MV-4-11 (cell line): ENCODE results near the gene TAF8.

Source experiments
- DNase-seq: peaks from one replicate; lab custom pipeline; 2025; lab: John Stamatoyannopoulos, UW

Gene TAF8

GRCh38 chr6:42095776-42096541 is 45.6 kb downstream of the TAF8 start:
- no peak for DNase-seq

DNA sequence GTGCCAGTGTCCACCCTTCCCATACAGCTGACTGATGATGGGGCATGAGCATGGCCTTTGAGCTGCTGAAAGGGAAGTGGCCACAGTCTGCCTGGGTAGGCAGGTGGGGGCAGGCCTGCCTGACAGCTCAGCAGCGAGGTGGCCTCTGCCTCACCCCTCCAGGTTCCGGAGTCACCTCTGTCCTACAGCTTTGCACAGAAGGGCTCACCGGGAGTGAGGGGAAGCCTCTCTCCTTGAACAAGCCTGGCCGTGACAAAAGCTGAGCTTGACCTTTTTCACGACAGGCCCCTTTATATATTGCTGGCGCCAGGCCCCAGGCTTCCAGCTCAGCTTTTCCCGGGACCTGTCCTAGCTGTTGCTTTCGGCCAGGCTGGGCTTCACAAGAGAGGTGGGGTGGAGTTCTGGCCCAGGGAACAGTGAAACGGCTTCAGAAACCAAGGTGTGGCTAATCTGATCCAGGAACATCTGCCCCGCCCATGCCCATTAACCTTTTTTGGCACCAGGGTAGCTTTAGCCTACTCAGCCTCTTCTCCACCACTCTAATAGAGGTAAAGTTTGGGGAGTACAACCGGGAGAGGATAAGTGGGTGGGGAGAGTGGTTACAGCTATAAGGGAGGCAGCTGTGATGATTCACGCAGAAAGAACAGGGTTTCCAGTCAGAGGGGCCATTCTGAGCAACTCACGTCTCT is 49.2 kb downstream of the TAF8 start:
- DNase-seq = no peak

- no peak for DNase-seq
Measured at GRCh38 chr6:42100029-42100901, 49.9 kb downstream of the TAF8 start.

DNA sequence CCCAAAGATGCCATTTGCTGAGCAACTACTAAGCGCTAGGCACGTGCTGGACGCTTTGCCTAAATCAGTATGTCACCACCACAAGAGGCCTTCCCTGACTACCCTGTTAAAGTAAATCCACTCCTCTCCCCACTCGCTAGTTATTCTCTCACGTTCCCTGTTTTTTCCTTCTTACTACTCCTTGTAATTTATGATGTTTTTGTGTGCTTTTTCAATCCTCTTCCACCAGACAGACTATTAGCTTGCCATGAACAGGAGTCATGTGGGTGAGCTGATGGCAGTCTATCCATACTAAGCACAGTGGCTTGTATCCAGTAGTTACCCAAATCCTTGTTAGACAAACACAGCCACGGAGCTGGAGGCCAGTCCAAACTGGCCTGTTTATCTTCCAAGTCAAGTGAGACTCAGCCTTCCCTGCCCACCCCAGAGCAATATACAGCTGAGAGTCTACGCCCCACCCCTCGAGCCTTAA is 50.9 kb downstream of the TAF8 start:
- DNase-seq = no peak

DNA sequence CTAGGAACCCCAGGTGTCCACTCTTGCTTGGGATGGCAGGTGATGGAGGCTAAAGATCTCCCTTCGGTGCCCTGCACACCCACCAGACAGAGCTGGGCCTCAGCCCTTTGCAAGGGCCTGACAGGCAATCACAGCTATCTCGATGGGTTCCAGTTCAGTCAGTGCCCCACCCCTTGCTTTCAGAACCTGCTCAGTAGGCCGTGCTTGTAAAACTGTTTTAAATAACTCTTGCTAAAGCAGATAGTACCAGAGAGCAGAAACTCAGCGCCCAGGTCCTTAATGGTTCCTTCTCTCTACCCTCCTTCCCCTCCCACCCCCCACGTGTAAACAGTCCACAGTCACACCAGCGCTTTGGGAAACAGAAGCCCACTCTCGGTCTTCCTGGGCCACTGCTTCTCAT is 52.9 kb downstream of the TAF8 start:
- DNase-seq = no peak

- DNase-seq = no peak
Measured at GRCh38 chr6:42103753-42104094, 53.4 kb downstream of the TAF8 start.

DNA sequence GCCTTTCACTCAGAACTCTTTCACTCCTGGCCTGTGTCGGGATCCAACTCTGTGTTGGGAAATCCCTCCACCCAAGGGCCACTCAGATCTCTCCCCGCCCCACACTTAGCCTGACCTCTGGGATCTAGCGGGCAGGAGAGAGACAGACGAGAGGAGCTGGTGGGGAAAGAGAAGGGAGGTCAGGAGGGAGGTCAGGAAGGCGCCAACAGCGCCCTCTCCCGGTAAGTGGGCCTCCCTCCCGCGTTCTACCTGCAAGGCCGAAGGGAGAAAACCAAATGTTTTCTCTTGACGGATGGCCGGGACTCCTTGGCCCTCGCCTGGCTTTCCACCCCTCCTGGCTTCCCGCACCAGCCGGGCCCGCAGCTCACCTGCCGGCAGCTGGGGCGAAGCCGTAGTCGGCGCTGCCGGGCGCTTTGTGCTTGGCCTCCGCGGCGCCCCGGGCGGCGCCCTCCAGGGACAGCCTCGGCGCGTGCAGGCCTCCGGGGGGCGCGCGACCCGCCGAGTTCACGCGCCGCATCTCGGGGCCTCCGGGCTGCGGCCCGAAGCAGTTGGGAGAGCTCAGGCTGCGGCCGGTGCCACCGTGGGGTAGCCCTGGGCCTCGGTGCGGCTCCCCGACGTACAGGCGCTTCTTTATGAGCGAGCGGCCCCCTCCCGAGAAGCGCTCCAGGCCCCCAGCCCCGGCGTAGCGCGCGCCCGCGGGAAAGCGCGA is 53.9 kb downstream of the TAF8 start:
- peak; percentile 55 for DNase-seq

DNA sequence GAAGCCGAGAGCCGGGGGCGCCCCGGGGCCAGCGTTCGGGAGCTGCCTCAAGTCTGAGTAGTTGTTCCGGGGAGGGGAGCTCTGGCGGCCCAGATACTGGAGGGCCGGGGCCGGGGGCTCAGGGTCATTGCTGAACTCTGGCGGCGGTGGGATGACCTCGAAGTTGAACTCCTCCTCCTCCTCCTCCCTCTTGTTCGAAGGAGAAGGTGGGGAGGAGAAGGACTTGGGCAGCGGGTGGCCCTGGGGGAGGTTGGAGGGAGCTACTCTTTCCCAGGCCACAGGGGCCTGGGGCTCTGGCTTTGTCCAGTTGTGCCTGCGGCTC is 54.4 kb downstream of the TAF8 start:
- no peak for DNase-seq

GRCh38 chr6:42105156-42105648 is 54.9 kb downstream of the TAF8 start:
- no peak for DNase-seq

- no peak for DNase-seq
Measured at GRCh38 chr6:42105709-42106108, 55.4 kb downstream of the TAF8 start.

DNA sequence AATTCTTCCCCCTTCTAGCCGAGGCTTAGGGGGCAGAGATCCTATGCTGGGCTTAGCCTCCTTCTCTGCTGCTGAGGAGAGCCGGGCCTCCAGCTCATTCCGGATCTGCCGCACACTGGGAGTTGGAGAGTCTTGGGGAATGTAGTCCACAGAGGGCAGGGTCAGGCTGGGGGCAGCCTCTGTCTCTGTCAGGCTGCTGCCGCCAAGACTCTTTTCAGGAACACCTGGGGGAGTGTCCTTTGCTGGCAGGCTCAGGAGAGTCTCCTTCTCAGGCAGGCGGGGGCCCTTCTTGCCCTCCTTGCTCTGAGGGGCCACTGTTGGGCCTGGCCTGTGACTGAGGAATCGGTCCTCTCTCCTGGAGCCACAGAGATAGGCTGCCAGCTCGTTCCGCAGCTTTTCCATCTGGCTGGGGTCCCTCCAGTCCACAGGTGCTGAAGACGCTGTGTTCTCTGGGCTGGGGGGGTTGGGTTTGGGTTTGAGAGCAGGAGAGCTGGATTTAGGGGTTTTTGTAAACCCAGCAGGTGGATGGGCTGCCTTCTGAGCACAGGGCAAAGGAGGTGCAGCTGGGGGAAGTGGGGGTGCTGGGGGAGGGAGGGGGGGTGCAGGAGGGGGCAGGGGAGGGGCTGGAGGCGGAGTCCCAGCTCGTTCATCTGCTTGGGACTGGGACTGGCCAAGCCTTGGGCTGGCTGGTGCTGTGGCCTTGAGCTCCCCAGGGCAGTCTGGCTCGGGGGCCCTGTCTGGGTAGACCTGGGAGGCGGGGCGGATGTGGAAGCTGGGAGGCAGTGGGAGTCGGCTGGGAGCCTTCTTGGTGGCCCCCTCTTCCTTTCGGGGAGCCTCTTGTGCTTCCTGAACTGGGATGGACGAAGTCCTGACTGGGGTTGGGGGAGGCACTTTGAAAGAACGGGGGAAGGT is 56.0 kb downstream of the TAF8 start:
- DNase-seq = no peak

- no peak for DNase-seq
Measured at GRCh38 chr6:42108071-42108470, 57.7 kb downstream of the TAF8 start.

DNA sequence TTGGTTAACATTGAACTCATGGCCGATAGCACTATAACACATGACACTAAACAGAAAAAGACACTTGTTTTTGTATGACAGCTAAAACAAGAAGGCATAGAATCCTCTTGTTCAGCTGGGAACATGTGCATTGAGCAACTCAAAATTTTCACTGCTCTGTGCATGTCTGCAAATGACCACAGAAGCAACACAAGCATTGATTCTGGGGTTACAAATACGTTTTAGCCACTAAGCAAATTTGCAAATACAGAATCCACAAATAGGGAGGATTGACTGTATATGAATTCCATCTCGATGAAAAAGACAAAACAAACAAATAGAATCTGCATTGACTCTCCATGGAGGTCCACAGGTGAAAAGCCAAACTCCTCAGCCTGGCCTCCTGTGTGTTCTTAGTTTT is 60.4 kb downstream of the TAF8 start:
- no peak for DNase-seq

DNA sequence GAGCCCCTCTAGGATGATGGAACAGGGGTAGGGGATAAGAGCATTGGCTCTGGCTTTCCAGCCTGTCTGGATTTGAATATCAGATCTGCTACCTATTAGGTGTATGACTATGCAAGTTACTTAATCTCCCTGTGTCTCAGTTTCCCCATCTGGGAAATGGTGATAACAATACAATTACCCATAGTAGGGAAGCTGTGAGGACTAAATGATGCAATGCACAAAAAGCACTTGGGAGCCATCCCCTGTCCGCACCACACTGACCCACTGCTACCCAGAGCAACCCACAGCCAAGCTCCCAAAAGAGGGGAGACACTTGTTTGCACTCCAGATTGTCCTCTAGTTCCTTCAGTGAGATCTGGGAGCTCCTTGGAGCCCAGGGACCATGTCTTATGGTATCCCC is 62.0 kb downstream of the TAF8 start:
- no peak for DNase-seq

GRCh38 chr6:42113936-42114636 is 63.8 kb downstream of the TAF8 start:
- no peak for DNase-seq

- DNase-seq = no peak
Measured at GRCh38 chr6:42117843-42118161, 67.5 kb downstream of the TAF8 start.

- no peak for DNase-seq
Measured at GRCh38 chr6:42118162-42119001, 68.1 kb downstream of the TAF8 start.

GRCh38 chr6:42120895-42121865 is 70.9 kb downstream of the TAF8 start:
- DNase-seq = no peak
